Neural progenitor cell (in vitro differentiated cells): ENCODE data around the gene NME2. TPM values are rescaled to one million over a fixed set of nuclear protein-coding genes. Genes with fewer than 3 reads are reported as not detected.

ENCODE experiments used
- DNase-seq: peaks from one replicate; pipeline ENCODE4 v3.0.0-alpha.2; 2016; ENCODE audit warnings: low spot score
- H2AFZ ChIP-seq: fragments of 200-600 bp; sonication (generic); replicated peaks from 2 replicates; pipeline ENCODE4 v1.6.1; 2016; ENCODE audit warnings: antibody characterized with exemption
- H3F3A ChIP-seq: fragments of 200-600 bp; sonication (generic); 2 replicates; pipeline ENCODE4 v1.6.1; 2016; ENCODE audit warnings: antibody characterized with exemption, low read depth
- H3K27ac ChIP-seq: fragments of 200-600 bp; sonication (generic); 2 replicates; pipeline ENCODE4 v1.5.1; 2016; ENCODE audit warnings: mild to moderate bottlenecking
- H3K27me3 ChIP-seq: fragments of 200-600 bp; sonication (generic); 2 replicates; pipeline ENCODE4 v1.6.1; 2016; ENCODE audit warnings: mild to moderate bottlenecking, moderate library complexity
- H3K36me3 ChIP-seq: fragments of 200-600 bp; sonication (generic); 2 replicates; pipeline ENCODE4 v1.5.1; 2016
- H3K4me1 ChIP-seq: fragments of 200-600 bp; sonication (generic); 2 replicates; pipeline ENCODE4 v1.6.1; 2016; ENCODE audit warnings: mixed run types
- H3K4me2 ChIP-seq: fragments of 200-600 bp; sonication (generic); 2 replicates; pipeline ENCODE4 v1.6.1; 2016
- H3K4me3 ChIP-seq: fragments of 200-600 bp; sonication (generic); 2 replicates; pipeline ENCODE4 v1.5.1; 2016
- H3K79me2 ChIP-seq: fragments of 200-600 bp; sonication (generic); 2 replicates; pipeline ENCODE4 v1.6.1; 2016; ENCODE audit warnings: low read depth
- H3K9ac ChIP-seq: fragments of 200-600 bp; sonication (generic); 2 replicates; pipeline ENCODE4 v1.6.1; 2016
- H3K9me3 ChIP-seq: fragments of 200-600 bp; sonication (generic); 2 replicates; pipeline ENCODE4 v1.5.1; 2016; ENCODE audit warnings: low read depth
- H4K20me1 ChIP-seq: fragments of 200-600 bp; sonication (generic); 2 replicates; pipeline ENCODE4 v1.6.1; 2016; ENCODE audit warnings: low read depth
- H3K27ac Mint-ChIP-seq: 3 replicates; pipeline ENCODE4 v1.8.0; 2021; ENCODE audit warnings: mixed read lengths
- H3K27me3 Mint-ChIP-seq: 2 replicates; pipeline ENCODE4 v1.8.0; 2022; ENCODE audit warnings: low read depth, mild to moderate bottlenecking, inconsistent platforms, moderate library complexity, mixed read lengths; ENCODE audit not compliant: insufficient read depth
- H3K36me3 Mint-ChIP-seq: 3 replicates; pipeline ENCODE4 v1.8.0; 2021; ENCODE audit warnings: mixed read lengths
- H3K4me1 Mint-ChIP-seq: 3 replicates; pipeline ENCODE4 v1.8.0; 2021; ENCODE audit warnings: mixed read lengths
- H3K4me3 Mint-ChIP-seq: 3 replicates; pipeline ENCODE4 v1.8.0; 2021; ENCODE audit warnings: mild to moderate bottlenecking, moderate library complexity, mixed read lengths
- H3K9me3 Mint-ChIP-seq: 3 replicates; pipeline ENCODE4 v1.8.0; 2020; ENCODE audit warnings: mixed read lengths
- EZH2 ChIP-seq: fragments of 200-600 bp; sonication (generic); IDR thresholded peaks from 2 replicates; pipeline ENCODE4 v1.6.1; 2017; ENCODE audit warnings: antibody characterized with exemption, mild to moderate bottlenecking, moderate library complexity
- EZH2phosphoT487 ChIP-seq: fragments of 200-600 bp; sonication (generic); IDR thresholded peaks from 2 replicates; pipeline ENCODE4 v1.6.1; 2017; ENCODE audit warnings: antibody characterized with exemption
- total RNA-seq: library from RNA; depleted of rRNA; stranded (reverse); fragments of >200 nt; gene quantifications from 2 replicates; pipeline ENCODE4 v1.2.3, GENCODE V29; 2015; ENCODE audit warnings: low replicate concordance
- TF ChIP-seq, protein P1 (sequence below): fragments of 200-600 bp; sonication (generic); IDR thresholded peaks from 2 replicates; pipeline ENCODE4 v1.5.1; 2017; ENCODE audit warnings: antibody characterized with exemption, mild to moderate bottlenecking

The NME2 gene
- total RNA-seq, 1 donor from 2014 or later = 287 TPM

DNA sequence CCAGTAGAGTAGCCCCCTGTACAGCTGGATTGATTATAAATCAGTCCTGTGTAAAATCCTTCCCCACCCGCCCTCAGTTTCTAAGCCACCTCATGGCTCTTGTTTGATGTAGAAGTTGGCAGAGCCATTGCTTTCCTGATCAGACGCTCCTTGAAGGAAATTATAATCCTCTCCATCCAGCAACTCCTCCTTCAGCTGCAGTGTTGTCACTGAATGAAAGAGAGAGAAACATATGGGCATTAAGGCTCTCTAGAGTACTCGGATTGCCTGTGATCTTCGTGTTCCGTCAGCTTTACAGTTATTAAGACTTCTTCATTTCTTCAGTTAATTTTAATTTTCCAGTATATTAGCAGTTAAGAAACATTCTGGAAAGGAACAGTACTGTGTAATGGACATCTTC lies 14.3 kb downstream of the NME2 start:
- H3K27ac ChIP-seq = no peak overlapping the region
- Mint-ChIP-seq H3K4me1 (no peaks in the 10 kb centered on the region), H3K36me3 (peaks cover 12% of the 10 kb centered on the region), H3K27me3 (no peaks in the 10 kb centered on the region), H3K27ac (peak overlapping the region; percentile 77), H3K9me3 (no peaks in the 10 kb centered on the region), H3K4me3 (no peak overlapping the region)
- H3F3A ChIP-seq = peaks cover 37% of the 10 kb centered on the region
- TF ChIP-seq, protein P1, sequence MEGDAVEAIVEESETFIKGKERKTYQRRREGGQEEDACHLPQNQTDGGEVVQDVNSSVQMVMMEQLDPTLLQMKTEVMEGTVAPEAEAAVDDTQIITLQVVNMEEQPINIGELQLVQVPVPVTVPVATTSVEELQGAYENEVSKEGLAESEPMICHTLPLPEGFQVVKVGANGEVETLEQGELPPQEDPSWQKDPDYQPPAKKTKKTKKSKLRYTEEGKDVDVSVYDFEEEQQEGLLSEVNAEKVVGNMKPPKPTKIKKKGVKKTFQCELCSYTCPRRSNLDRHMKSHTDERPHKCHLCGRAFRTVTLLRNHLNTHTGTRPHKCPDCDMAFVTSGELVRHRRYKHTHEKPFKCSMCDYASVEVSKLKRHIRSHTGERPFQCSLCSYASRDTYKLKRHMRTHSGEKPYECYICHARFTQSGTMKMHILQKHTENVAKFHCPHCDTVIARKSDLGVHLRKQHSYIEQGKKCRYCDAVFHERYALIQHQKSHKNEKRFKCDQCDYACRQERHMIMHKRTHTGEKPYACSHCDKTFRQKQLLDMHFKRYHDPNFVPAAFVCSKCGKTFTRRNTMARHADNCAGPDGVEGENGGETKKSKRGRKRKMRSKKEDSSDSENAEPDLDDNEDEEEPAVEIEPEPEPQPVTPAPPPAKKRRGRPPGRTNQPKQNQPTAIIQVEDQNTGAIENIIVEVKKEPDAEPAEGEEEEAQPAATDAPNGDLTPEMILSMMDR = no peak
- TF ChIP-seq EZH2phosphoT487 (no peak), EZH2 (no peak)
- H3K36me3 ChIP-seq = peaks cover 5% of the 10 kb centered on the region
- H3K4me3 ChIP-seq = no peak overlapping the region
- no peaks in the 10 kb centered on the region for H3K4me1 ChIP-seq
- H3K27me3 ChIP-seq = no peaks in the 10 kb centered on the region
- no peak overlapping the region for H2AFZ ChIP-seq
- no peaks in the 10 kb centered on the region for H3K9me3 ChIP-seq
- no peak overlapping the region for H3K9ac ChIP-seq
- DNase-seq = no peak
- H3K4me2 ChIP-seq = no peak overlapping the region
- peaks cover 2% of the 10 kb centered on the region for H4K20me1 ChIP-seq
- H3K79me2 ChIP-seq = no peaks in the 10 kb centered on the region

DNA sequence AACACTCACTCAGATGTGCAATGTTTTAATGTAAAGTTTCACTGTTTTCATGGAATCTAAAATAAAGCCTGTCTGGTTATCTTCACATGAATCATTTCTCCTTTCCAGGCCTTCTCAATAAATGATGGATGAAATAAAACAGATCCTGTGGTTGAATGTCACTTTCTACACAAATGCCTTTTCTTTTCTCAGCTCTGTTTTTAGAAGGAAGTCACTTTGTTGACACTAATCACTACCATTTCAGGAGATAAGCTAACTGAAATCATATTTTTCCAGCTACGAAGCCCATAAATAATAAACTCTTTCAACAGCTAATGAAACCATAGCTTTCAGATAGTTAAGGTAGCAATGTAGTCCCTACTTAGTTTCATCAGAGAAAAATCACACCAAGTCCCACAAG lies 17.9 kb downstream of the NME2 start:
- H3K79me2 ChIP-seq = no peaks in the 10 kb centered on the region
- no peaks in the 10 kb centered on the region for H3K27me3 ChIP-seq
- no peak overlapping the region for H2AFZ ChIP-seq
- no peaks in the 10 kb centered on the region for H3K4me1 ChIP-seq
- H3K36me3 Mint-ChIP-seq = peaks cover 21% of the 10 kb centered on the region
- no peaks in the 10 kb centered on the region for H3K4me1 Mint-ChIP-seq
- H3K27ac Mint-ChIP-seq = no peak overlapping the region
- H3K36me3 ChIP-seq = peaks cover 7% of the 10 kb centered on the region
- no peaks in the 10 kb centered on the region for H3K9me3 ChIP-seq
- no peak overlapping the region for H3K4me2 ChIP-seq
- no peak overlapping the region for H3K27ac ChIP-seq
- no peak for DNase-seq
- no peaks in the 10 kb centered on the region for H3K27me3 Mint-ChIP-seq
- H4K20me1 ChIP-seq = no peaks in the 10 kb centered on the region
- peaks cover 22% of the 10 kb centered on the region for H3F3A ChIP-seq
- no peaks in the 10 kb centered on the region for H3K9me3 Mint-ChIP-seq
- H3K4me3 Mint-ChIP-seq = no peak overlapping the region
- no peak overlapping the region for H3K9ac ChIP-seq
- H3K4me3 ChIP-seq = no peak overlapping the region
- no peak for TF ChIP-seq EZH2

DNA sequence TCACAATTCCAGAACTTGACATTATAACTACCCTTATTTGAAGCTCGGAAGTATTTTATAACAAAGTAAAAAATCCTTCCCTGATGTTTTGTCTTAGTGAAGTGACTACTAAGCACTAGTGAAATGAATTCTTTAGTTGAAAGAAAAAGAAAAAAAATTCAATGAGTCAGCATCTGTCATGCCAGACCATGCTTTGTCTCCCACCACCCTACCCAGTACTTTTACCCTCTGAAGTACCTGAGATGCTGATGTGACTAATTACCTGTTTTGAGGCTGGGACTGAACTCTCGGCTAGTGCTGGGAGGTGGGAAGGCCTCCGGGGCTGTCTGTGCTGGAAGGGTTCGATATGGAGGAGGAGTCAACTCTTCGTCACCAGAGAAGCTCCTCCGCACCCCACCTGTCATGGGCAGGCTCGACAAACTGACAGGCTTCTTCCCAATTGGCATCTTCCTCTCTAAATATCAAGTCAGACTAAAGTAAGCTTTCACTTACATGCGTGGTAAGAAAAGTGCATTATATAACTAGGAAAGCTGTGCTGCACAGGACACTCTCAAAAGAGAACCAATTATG lies 19.6 kb downstream of the NME2 start:
- Mint-ChIP-seq H3K36me3 (peaks cover 24% of the 10 kb centered on the region), H3K4me3 (no peak overlapping the region), H3K9me3 (no peaks in the 10 kb centered on the region), H3K27me3 (no peaks in the 10 kb centered on the region), H3K27ac (no peak overlapping the region), H3K4me1 (no peaks in the 10 kb centered on the region)
- Histone ChIP-seq H3K36me3 (peaks cover 7% of the 10 kb centered on the region), H3K4me1 (no peaks in the 10 kb centered on the region), H3K4me3 (no peak overlapping the region), H4K20me1 (no peaks in the 10 kb centered on the region), H3K9ac (no peak overlapping the region), H3K4me2 (no peak overlapping the region), H3K9me3 (no peaks in the 10 kb centered on the region), H3K79me2 (no peaks in the 10 kb centered on the region), H3K27me3 (no peaks in the 10 kb centered on the region), H3F3A (peaks cover 12% of the 10 kb centered on the region), H3K27ac (no peak overlapping the region), H2AFZ (no peak overlapping the region)
- TF ChIP-seq EZH2 (no peak), EZH2phosphoT487 (no peak)
- TF ChIP-seq, protein P1 = no peak
- DNase-seq = no peak

DNA sequence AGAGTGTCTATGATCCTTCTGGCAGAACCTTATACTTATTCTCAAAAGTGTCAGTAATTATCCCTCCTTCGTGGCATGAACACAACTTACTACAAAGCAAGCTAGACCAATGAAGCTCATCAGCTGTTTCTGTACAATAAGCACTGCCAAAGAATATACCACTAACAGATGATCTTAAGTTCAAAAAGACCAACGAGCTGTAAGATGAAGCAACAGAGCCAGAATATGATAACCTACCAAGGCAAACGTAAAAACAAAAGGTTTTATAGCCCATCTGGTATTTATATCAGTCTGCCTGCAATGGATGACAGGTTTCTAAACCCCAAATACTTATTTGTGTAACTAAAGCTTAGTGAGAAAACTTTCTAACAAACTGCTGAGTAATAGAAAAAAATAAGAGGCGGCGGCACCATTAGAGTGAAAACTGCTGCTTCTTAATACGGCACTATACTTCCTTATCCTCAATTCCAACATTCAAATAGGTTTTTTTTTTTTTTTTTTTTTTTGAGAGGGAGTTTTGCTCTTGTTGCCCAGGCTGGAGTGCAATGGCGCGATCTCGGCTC lies 22.1 kb downstream of the NME2 start:
- Histone ChIP-seq H3K27ac (no peak overlapping the region), H3K9me3 (no peaks in the 10 kb centered on the region), H3K4me1 (no peaks in the 10 kb centered on the region), H3K79me2 (no peaks in the 10 kb centered on the region), H3K36me3 (peaks cover 25% of the 10 kb centered on the region), H3K4me2 (no peak overlapping the region), H4K20me1 (no peaks in the 10 kb centered on the region), H2AFZ (no peak overlapping the region), H3K27me3 (no peaks in the 10 kb centered on the region), H3K9ac (no peak overlapping the region), H3F3A (peaks cover 9% of the 10 kb centered on the region), H3K4me3 (no peak overlapping the region)
- Mint-ChIP-seq H3K4me3 (no peak overlapping the region), H3K27ac (no peak overlapping the region), H3K27me3 (no peaks in the 10 kb centered on the region), H3K9me3 (no peaks in the 10 kb centered on the region), H3K36me3 (peaks cover 24% of the 10 kb centered on the region), H3K4me1 (no peaks in the 10 kb centered on the region)
- no peak for DNase-seq
- TF ChIP-seq, protein P1 = no peak
- TF ChIP-seq EZH2phosphoT487 (no peak), EZH2 (no peak)
